Measurements from ENCODE around the gene LECT2. TPM values are rescaled to one million over a fixed set of nuclear protein-coding genes. Genes with fewer than 3 reads are reported as not detected.

Gene LECT2
- total RNA-seq, 1 donor from 2014 or later, result not detected

DNA sequence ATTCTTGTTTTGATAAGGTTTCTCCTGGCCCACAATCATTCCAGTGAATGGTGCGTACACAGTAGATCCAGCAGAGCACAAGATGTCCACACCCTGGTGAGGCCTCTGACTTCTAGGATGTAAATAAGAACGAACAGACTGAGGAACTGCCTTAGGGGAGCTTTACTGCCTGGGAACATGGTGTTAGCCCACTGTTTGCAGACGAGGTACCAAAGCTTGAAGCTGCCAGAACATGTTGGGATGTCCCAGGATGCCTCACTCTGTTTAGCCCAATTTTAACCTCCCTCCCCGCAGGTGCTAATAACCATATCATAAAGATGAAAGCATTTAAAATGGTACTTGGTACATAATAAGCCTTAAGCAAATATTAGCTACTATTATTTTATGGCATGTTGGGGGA, 3.5 kb downstream of the LECT2 start:
- H3K9me3 ChIP-seq, result no peaks in the 10 kb centered on the region
- no peak for DNase-seq (ENCODE audit: low spot score in 2 of 2)
- no peaks in the 10 kb centered on the region for H3K4me1 ChIP-seq
- no peak overlapping the region for H3K27ac ChIP-seq
- intact Hi-C loops (cut with DNase I), result no loop called here
- TF ChIP-seq, protein P1, sequence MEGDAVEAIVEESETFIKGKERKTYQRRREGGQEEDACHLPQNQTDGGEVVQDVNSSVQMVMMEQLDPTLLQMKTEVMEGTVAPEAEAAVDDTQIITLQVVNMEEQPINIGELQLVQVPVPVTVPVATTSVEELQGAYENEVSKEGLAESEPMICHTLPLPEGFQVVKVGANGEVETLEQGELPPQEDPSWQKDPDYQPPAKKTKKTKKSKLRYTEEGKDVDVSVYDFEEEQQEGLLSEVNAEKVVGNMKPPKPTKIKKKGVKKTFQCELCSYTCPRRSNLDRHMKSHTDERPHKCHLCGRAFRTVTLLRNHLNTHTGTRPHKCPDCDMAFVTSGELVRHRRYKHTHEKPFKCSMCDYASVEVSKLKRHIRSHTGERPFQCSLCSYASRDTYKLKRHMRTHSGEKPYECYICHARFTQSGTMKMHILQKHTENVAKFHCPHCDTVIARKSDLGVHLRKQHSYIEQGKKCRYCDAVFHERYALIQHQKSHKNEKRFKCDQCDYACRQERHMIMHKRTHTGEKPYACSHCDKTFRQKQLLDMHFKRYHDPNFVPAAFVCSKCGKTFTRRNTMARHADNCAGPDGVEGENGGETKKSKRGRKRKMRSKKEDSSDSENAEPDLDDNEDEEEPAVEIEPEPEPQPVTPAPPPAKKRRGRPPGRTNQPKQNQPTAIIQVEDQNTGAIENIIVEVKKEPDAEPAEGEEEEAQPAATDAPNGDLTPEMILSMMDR (IDR thresholded peaks at IDR 0.05), result no peak
- no peak overlapping the region for H3K4me3 ChIP-seq
- no peaks in the 10 kb centered on the region for H3K27me3 ChIP-seq
- H3K36me3 ChIP-seq, result no peaks in the 10 kb centered on the region

DNA sequence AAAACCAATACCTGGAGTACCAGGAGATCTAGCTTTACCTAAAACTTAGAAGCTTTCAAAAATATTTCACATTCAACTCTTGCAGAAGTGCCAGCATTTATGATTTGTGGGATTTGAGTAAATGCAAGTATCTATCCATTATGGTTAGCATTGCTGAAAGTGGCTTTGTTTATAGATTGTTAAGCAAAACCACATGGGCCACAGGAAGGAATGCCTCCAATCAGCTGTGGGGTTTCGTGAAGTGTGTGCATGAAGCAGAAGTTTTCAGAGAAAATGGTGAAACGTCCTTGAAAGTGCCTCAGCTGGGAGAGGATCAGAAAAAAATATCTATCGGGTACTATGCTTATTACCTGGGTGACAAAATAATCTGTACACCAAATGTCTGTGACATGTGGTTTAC, 4.2 kb downstream of the LECT2 start:
- intact Hi-C loops (cut with DNase I), result no loop called here
- Histone ChIP-seq H3K36me3 (no peaks in the 10 kb centered on the region), H3K27me3 (no peaks in the 10 kb centered on the region), H3K4me3 (no peak overlapping the region), H3K4me1 (no peaks in the 10 kb centered on the region), H3K9me3 (no peaks in the 10 kb centered on the region), H3K27ac (no peak overlapping the region)
- TF ChIP-seq, protein P1 (IDR thresholded peaks at IDR 0.05), result no peak
- no peak for DNase-seq (ENCODE audit: low spot score in 2 of 2)

DNA sequence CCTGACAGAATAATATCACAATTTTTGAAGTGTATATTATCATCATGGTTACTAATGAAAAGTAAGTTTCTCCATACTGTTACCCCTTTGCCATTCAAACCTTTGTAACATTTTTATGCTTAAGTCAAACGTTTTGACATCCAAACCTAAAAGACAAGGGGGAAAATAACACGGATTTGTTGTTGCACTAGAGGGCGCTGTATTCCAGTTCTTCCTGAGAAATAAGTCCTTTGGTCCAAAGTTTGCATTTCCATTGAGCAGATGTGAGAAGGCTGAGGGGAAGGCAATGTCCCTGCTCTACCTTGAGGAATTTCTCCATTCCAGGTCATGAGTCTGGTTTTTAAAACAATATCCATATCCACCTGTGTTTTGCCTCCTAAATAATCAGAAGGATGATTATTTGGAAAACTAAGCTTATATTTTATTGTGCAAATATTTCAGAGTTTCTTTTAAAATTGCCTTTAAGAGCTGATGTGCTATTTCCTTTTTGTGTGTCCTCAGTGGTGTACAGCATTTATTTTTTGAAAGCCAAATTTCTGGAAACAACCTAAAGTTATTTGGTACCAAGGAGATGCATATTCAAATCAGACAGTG, 9.7 kb downstream of the LECT2 start:
- H3K27me3 ChIP-seq, result no peaks in the 10 kb centered on the region
- intact Hi-C loops (cut with DNase I), result loop anchor here (1.0 to 2.0 kb wide), 4 partner anchors 117 to 268 kb away; no protein-coding TSS in a partner anchor
- no peak overlapping the region for H3K4me3 ChIP-seq
- H3K27ac ChIP-seq, result no peak overlapping the region
- TF ChIP-seq, protein P1 (IDR thresholded peaks at IDR 0.05), result peak; percentile 67 to 83 (median 73)
- H3K9me3 ChIP-seq, result no peaks in the 10 kb centered on the region
- H3K4me1 ChIP-seq, result no peaks in the 10 kb centered on the region
- H3K36me3 ChIP-seq, result no peaks in the 10 kb centered on the region
- peak in 1 of 2 donors; percentile 72 for DNase-seq (ENCODE audit: low spot score in 2 of 2)

DNA sequence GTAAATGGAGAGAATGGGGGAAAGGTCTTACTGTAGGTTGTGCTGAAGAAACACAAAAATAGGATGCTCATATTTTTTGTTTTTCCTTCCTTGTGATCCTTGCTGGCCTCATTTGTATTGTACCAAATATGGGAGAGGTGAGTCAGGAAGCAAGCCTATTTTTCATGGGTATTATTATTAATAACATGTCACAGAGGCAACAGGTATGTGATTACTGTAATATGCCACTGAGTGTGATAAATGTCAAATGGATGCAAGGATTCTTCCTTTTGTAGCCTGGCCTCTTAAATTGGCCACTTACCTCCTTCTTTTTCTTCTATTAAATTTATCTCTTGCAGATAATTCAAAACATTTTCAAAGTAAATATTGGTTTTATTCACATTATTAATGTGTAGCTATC, 10.2 kb downstream of the LECT2 start:
- Histone ChIP-seq H3K4me1 (no peaks in the 10 kb centered on the region), H3K36me3 (no peaks in the 10 kb centered on the region), H3K27ac (no peak overlapping the region), H3K27me3 (no peaks in the 10 kb centered on the region), H3K9me3 (no peaks in the 10 kb centered on the region), H3K4me3 (no peak overlapping the region)
- no peak for DNase-seq (ENCODE audit: low spot score in 2 of 2)
- intact Hi-C loops (cut with DNase I), result loop anchor here (2.0 kb wide), 2 partner anchors 230 to 268 kb away; no protein-coding TSS in a partner anchor
- TF ChIP-seq, protein P1 (IDR thresholded peaks at IDR 0.05), result no peak

DNA sequence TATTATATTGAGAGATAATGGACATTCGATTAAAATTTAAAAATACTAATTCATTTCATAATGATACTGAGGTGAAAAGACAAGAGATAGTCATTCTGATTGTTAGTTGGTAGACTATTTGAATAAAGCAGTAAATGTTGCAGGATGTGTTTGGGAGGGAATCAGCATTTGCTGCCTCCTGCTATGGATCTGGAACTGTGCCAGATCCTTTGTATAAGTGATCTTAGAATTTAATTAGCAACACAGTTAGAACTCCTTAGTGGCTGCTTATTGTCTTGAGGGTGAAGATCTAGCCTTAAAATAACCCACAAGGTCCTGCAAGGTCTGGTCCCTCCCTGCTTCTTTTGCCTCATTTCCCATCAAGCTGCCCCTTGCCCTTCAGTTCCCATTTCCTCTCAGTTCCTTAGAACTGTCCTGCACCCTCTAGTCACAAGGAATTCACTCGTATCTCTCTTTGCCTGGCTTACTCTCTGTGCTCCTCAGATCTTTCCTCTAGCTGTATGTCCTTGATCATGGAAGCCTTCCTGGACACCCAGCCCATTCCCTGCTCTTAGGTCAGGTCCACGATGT, 12.5 kb downstream of the LECT2 start:
- intact Hi-C loops (cut with DNase I), result no loop called here
- Histone ChIP-seq H3K4me3 (no peak overlapping the region), H3K27me3 (no peaks in the 10 kb centered on the region), H3K4me1 (no peaks in the 10 kb centered on the region), H3K27ac (no peak overlapping the region), H3K36me3 (no peaks in the 10 kb centered on the region), H3K9me3 (no peaks in the 10 kb centered on the region)
- no peak for DNase-seq (ENCODE audit: low spot score in 2 of 2)
- TF ChIP-seq, protein P1 (IDR thresholded peaks at IDR 0.05), result no peak
